ENCODE data around the gene CAMK2B.

DNA sequence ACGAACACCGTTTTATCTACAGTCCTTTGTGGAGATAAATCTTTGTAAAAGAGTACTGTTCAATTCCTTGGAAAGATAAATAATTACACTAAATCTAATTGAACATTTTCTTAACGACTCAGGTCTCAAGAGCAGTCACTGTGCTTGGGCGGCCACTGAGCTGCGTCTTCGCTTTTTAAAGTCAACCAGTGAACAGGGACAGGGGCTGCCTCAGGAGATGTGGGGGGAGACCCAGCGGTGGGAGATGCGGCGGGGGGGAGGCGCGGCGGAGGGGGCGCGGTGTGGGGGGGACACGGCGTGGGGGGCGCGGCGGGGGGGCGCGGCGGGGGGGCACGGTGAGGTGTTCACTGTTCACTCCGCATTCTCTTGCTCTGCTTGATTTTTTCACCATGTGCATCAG lies 39.8 kb downstream of the CAMK2B start:
- TF ChIP-seq, protein P1, sequence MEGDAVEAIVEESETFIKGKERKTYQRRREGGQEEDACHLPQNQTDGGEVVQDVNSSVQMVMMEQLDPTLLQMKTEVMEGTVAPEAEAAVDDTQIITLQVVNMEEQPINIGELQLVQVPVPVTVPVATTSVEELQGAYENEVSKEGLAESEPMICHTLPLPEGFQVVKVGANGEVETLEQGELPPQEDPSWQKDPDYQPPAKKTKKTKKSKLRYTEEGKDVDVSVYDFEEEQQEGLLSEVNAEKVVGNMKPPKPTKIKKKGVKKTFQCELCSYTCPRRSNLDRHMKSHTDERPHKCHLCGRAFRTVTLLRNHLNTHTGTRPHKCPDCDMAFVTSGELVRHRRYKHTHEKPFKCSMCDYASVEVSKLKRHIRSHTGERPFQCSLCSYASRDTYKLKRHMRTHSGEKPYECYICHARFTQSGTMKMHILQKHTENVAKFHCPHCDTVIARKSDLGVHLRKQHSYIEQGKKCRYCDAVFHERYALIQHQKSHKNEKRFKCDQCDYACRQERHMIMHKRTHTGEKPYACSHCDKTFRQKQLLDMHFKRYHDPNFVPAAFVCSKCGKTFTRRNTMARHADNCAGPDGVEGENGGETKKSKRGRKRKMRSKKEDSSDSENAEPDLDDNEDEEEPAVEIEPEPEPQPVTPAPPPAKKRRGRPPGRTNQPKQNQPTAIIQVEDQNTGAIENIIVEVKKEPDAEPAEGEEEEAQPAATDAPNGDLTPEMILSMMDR (IDR thresholded peaks at IDR 0.05; ENCODE audit: insufficient read depth, low read length, poor library complexity, severe bottlenecking): no peak
- no peak for TF ChIP-seq EZH2phosphoT487 (conservative IDR thresholded peaks at IDR 0.05; ENCODE audit: low read length)
